H9 (cell line): Measurements from ENCODE around the gene TBX15. TPM values are rescaled to one million over a fixed set of nuclear protein-coding genes. Genes with fewer than 3 reads are reported as not detected.

ENCODE experiments used
- DNase-seq: peaks from one replicate; pipeline ENCODE4 v3.0.0-alpha.2; 2017
- H2AFZ ChIP-seq: one replicate; pipeline ENCODE4 v1.6.1; 2013; ENCODE audit warnings: mild to moderate bottlenecking, low read length, control low read depth, moderate library complexity
- H2AK5ac ChIP-seq: 2 replicates; pipeline ENCODE4 v1.6.1; 2013; ENCODE audit warnings: low read length, control low read depth, mixed read lengths; ENCODE audit not compliant: insufficient read length
- H2BK120ac ChIP-seq: one replicate; pipeline ENCODE4 v1.6.1; 2013; ENCODE audit warnings: low read depth, mild to moderate bottlenecking, low read length, control low read depth, inconsistent platforms; ENCODE audit not compliant: poor library complexity, severe bottlenecking
- H2BK12ac ChIP-seq: 2 replicates; pipeline ENCODE4 v1.6.1; 2013; ENCODE audit warnings: low read length, control low read depth, mixed read lengths, low read depth; ENCODE audit not compliant: insufficient read length
- H2BK15ac ChIP-seq: 2 replicates; pipeline ENCODE4 v1.6.1; 2013; ENCODE audit warnings: low read depth, low read length, control low read depth
- H2BK20ac ChIP-seq: one replicate; pipeline ENCODE4 v1.6.1; 2013; ENCODE audit warnings: low read depth, mild to moderate bottlenecking, low read length, control low read depth, inconsistent platforms; ENCODE audit not compliant: poor library complexity, severe bottlenecking
- H2BK5ac ChIP-seq: 2 replicates; pipeline ENCODE4 v1.6.1; 2013; ENCODE audit warnings: low read length, control low read depth, mixed read lengths; ENCODE audit not compliant: insufficient read length
- H3K14ac ChIP-seq: 2 replicates; pipeline ENCODE4 v1.6.1; 2013; ENCODE audit warnings: low read length, control low read depth; ENCODE audit not compliant: insufficient read depth
- H3K18ac ChIP-seq: 2 replicates; pipeline ENCODE4 v1.6.1; 2013; ENCODE audit warnings: low read depth, mild to moderate bottlenecking, mixed read lengths, low read length, control low read depth; ENCODE audit not compliant: insufficient read length
- H3K23ac ChIP-seq: 2 replicates; pipeline ENCODE4 v1.6.1; 2013; ENCODE audit warnings: low read length, control low read depth, mixed read lengths, low read depth; ENCODE audit not compliant: insufficient read length
- H3K23me2 ChIP-seq: 2 replicates; pipeline ENCODE4 v1.6.1; 2013; ENCODE audit warnings: low read depth, mild to moderate bottlenecking, mixed read lengths, low read length, control low read depth; ENCODE audit not compliant: insufficient read length, poor library complexity, severe bottlenecking
- H3K27ac ChIP-seq: 2 replicates; pipeline ENCODE4 v1.5.1; 2013; ENCODE audit warnings: low read length, control low read depth, mixed read lengths, low read depth; ENCODE audit not compliant: insufficient read length
- H3K27me3 ChIP-seq: 2 replicates; pipeline ENCODE4 v1.6.1; 2013; ENCODE audit warnings: low read length, control low read depth, inconsistent platforms; ENCODE audit not compliant: insufficient read depth
- H3K4ac ChIP-seq: 2 replicates; pipeline ENCODE4 v1.6.1; 2013; ENCODE audit warnings: low read depth, mild to moderate bottlenecking, control low read depth, inconsistent platforms, low read length, moderate library complexity
- H3K4me1 ChIP-seq: 2 replicates; pipeline ENCODE4 v1.6.1; 2013; ENCODE audit warnings: low read length, control low read depth, inconsistent platforms; ENCODE audit not compliant: insufficient read depth
- H3K4me2 ChIP-seq: 2 replicates; pipeline ENCODE4 v1.6.1; 2013; ENCODE audit warnings: low read length, control low read depth, mixed read lengths; ENCODE audit not compliant: insufficient read length, insufficient read depth
- H3K56ac ChIP-seq: 2 replicates; pipeline ENCODE4 v1.6.1; 2013; ENCODE audit warnings: low read depth, mild to moderate bottlenecking, mixed read lengths, low read length, control low read depth; ENCODE audit not compliant: insufficient read length
- H3K79me1 ChIP-seq: 2 replicates; pipeline ENCODE4 v1.6.1; 2013; ENCODE audit warnings: low read depth, mild to moderate bottlenecking, moderate library complexity, low read length, control low read depth, inconsistent platforms; ENCODE audit not compliant: insufficient read depth, poor library complexity, severe bottlenecking
- H3K79me2 ChIP-seq: 2 replicates; pipeline ENCODE4 v1.6.1; 2013; ENCODE audit warnings: low read length, control low read depth, inconsistent platforms; ENCODE audit not compliant: insufficient read depth
- H3K9ac ChIP-seq: 2 replicates; pipeline ENCODE4 v1.6.1; 2013; ENCODE audit warnings: low read length, control low read depth, mixed read lengths; ENCODE audit not compliant: insufficient read length; ENCODE audit errors: extremely low read depth
- H3K9me3 ChIP-seq: one replicate; pipeline ENCODE4 v1.6.1; 2013; ENCODE audit warnings: low read depth, low read length, inconsistent platforms; ENCODE audit not compliant: control insufficient read depth
- H3T11ph ChIP-seq: one replicate; pipeline ENCODE4 v1.6.1; 2013; ENCODE audit warnings: mild to moderate bottlenecking, low read length, control low read depth, inconsistent platforms
- H4K20me1 ChIP-seq: one replicate; pipeline ENCODE4 v1.6.1; 2013; ENCODE audit not compliant: control insufficient read depth, insufficient read length, insufficient read depth
- H4K5ac ChIP-seq: 2 replicates; pipeline ENCODE4 v1.6.1; 2013; ENCODE audit warnings: low read depth, mild to moderate bottlenecking, mixed read lengths, low read length, control low read depth; ENCODE audit not compliant: insufficient read length
- H4K8ac ChIP-seq: replicated peaks from 2 replicates; pipeline ENCODE4 v1.6.1; 2013; ENCODE audit warnings: low read length, control low read depth, mixed read lengths, low read depth; ENCODE audit not compliant: insufficient read length
- H4K91ac ChIP-seq: 2 replicates; pipeline ENCODE4 v1.6.1; 2013; ENCODE audit warnings: low read depth, mild to moderate bottlenecking, moderate library complexity, mixed read lengths, low read length, control low read depth; ENCODE audit not compliant: insufficient read length
- H3K27ac Mint-ChIP-seq, 3 experiments: 2 replicates in 2 of 3; 3 replicates in 1 of 3; pipeline ENCODE4 v1.8.0; 2020 to 2021; ENCODE audit warnings: mixed read lengths in 3 of 3, mild to moderate bottlenecking in 1 of 3, moderate library complexity in 1 of 3
- H3K27me3 Mint-ChIP-seq: 2 replicates; pipeline ENCODE4 v1.8.0; 2021; ENCODE audit warnings: low read depth, mild to moderate bottlenecking, moderate library complexity, mixed read lengths
- H3K36me3 Mint-ChIP-seq, 3 experiments: 2 replicates in 2 of 3; 3 replicates in 1 of 3; pipeline ENCODE4 v1.8.0; 2020 to 2021; ENCODE audit warnings: low read depth in 3 of 3, mixed read lengths in 3 of 3; ENCODE audit not compliant: insufficient read depth in 1 of 3
- H3K4me1 Mint-ChIP-seq, 2 experiments: 2 replicates each; pipeline ENCODE4 v1.8.0; 2020; ENCODE audit warnings: mixed read lengths in 2 of 2
- H3K4me3 Mint-ChIP-seq, 2 experiments: 2 replicates in 1 of 2; 3 replicates in 1 of 2; pipeline ENCODE4 v1.8.0; 2020 to 2021; ENCODE audit warnings: mild to moderate bottlenecking in 2 of 2, mixed read lengths in 2 of 2, moderate library complexity in 1 of 2
- H3K9me3 Mint-ChIP-seq, 2 experiments: 2 replicates in 1 of 2; 3 replicates in 1 of 2; pipeline ENCODE4 v1.8.0; 2020; ENCODE audit warnings: mild to moderate bottlenecking in 2 of 2, mixed read lengths in 2 of 2, moderate library complexity in 1 of 2
- CTCF ChIP-seq: fragments of 200-600 bp; sonication (generic); conservative IDR thresholded peaks from 3 replicates; pipeline ENCODE4 v1.8.0; 2021; ENCODE audit warnings: antibody characterized with exemption, mild to moderate bottlenecking
- total RNA-seq: library from RNA; stranded (reverse); gene quantifications from 2 replicates; pipeline ENCODE4 v1.2.1, GENCODE V29; 2021

The TBX15 gene
- total RNA-seq, 1 experiment from 2014 or later: 0.07 TPM

DNA sequence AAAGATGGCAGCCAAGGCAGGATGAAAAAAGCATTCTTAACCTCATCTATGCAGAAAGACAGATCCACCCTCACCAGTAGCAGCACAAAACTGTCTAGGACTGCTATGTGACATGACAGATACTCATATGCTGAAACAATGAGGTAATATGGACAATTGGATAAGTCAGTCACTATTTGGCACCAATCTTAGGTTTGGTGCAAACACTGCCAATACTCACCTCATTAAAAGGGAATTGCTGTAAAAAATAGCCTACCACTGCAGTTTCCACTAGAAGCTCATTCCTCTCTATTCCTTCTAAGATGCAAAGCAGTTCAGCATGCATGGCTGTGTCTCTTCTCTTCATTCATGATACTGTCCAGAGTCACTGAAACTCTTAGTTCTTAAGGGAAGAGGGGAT is 91.7 kb downstream of the TBX15 start:
- H3K27me3 Mint-ChIP-seq: no peaks in the 10 kb centered on the region; the same call in 1 of the 2 replicates
- Histone ChIP-seq H3K14ac (no peak overlapping the region), H4K8ac (no peak overlapping the region), H3K27ac (no peak overlapping the region), H4K5ac (no peak overlapping the region), H2AFZ (no peak overlapping the region), H2BK5ac (no peak overlapping the region), H2AK5ac (no peak overlapping the region), H2BK120ac (no peak overlapping the region), H3K9me3 (no peaks in the 10 kb centered on the region), H3K18ac (no peak overlapping the region), H3K27me3 (no peaks in the 10 kb centered on the region), H2BK12ac (no peak overlapping the region), H3K4ac (no peak overlapping the region), H3K4me2 (no peak overlapping the region), H2BK20ac (no peak overlapping the region), H3T11ph (no peak overlapping the region), H4K91ac (no peak overlapping the region), H3K56ac (no peak overlapping the region), H3K23ac (no peak overlapping the region), H3K23me2 (no peaks in the 10 kb centered on the region), H3K79me2 (no peaks in the 10 kb centered on the region), H3K79me1 (no peaks in the 10 kb centered on the region), H3K9ac (no peak overlapping the region), H2BK15ac (no peak overlapping the region), H4K20me1 (no peaks in the 10 kb centered on the region), H3K4me1 (no peaks in the 10 kb centered on the region)
- no peak for DNase-seq
- no peaks in the 10 kb centered on the region for H3K4me1 Mint-ChIP-seq
- H3K9me3 Mint-ChIP-seq: no peaks in the 10 kb centered on the region
- no peaks in the 10 kb centered on the region for H3K36me3 Mint-ChIP-seq
- TF ChIP-seq CTCF: no peak
- H3K4me3 Mint-ChIP-seq: no peak overlapping the region
- no peak overlapping the region for H3K27ac Mint-ChIP-seq
